HEK293 (cell line): Measurements from ENCODE around the gene RAG1.

Source experiments
- SETDB1 ChIP-seq: IDR thresholded peaks from one replicate; pipeline ENCODE4 v1.6.1; 2017; ENCODE audit warnings: mild to moderate bottlenecking, low read length, moderate library complexity, mixed read lengths; ENCODE audit not compliant: insufficient read length
- ZBTB48 ChIP-seq: fragments of 450-650 bp; formaldehyde crosslinking; IDR thresholded peaks from 2 replicates; pipeline ENCODE4 v1.5.1; 2016; ENCODE audit warnings: missing biosample characterization, missing genetic modification characterization
- ZXDB ChIP-seq: fragments of 450-650 bp; formaldehyde crosslinking; IDR thresholded peaks from 2 replicates; pipeline ENCODE4 v1.5.1; 2016; ENCODE audit warnings: missing biosample characterization, missing genetic modification characterization
- TF ChIP-seq, protein P1 (sequence below): fragments of 450-650 bp; formaldehyde crosslinking; IDR thresholded peaks from 2 replicates; pipeline ENCODE4 v1.5.1; 2017; ENCODE audit warnings: missing biosample characterization, mild to moderate bottlenecking, missing genetic modification characterization, moderate library complexity

DNA sequence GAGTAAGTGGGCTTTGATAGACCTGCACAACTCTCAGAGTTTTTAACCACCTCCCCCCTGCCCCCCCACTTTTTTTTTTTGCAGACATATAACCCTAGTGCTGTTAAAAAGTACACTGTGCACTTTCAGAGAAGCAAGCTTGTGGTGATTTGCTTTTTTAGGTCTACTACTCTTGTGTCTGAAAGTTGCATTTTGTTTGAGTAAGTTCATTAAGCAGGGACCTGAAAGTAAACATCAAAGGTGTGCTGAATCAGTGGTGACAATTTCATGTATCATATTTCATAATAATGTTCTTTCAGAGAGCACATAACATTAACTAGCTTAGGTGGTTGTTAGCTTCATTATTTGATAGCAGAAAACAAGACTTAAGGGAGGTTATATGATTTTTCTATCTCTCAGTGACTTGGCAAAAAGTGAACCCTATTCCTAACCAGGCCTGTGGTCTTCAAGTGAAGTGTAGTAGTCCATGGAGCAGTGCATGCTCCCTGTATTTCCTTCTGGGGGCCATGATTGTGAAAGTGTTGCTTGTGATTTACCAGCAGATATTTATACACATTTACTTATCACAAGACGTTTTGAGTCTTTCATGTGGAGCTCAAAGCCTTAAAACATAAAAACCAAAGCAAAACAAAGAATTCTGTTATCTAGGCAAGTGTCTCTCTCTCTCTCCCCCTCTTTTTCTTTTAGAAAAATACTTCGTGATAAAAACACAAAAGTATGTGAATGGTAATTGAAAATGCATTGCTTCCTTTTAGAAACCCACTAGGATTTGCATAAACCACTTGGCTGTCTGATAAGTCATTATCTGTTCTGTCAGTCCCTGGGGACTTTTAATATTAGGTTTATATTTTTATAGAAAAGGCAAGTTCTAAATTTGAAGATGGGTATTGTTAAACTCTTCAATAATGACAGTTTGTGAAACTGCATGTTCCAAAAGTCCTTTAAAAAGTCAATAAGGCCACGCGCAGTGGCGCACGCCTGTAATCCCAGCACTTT, 37.7 kb downstream of the RAG1 start:
- TF ChIP-seq ZBTB48 (tag by site-specific recombination), result no peak
- no peak for TF ChIP-seq ZXDB
- no peak for TF ChIP-seq SETDB1
- TF ChIP-seq, protein P1, sequence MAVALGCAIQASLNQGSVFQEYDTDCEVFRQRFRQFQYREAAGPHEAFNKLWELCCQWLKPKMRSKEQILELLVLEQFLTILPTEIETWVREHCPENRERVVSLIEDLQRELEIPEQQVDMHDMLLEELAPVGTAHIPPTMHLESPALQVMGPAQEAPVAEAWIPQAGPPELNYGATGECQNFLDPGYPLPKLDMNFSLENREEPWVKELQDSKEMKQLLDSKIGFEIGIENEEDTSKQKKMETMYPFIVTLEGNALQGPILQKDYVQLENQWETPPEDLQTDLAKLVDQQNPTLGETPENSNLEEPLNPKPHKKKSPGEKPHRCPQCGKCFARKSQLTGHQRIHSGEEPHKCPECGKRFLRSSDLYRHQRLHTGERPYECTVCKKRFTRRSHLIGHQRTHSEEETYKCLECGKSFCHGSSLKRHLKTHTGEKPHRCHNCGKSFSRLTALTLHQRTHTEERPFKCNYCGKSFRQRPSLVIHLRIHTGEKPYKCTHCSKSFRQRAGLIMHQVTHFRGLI (tag by site-specific recombination), result no peak
